HFF-Myc (cell line): ENCODE results near the gene PRPF6.
"Not testable (repeated sequence)": the region's sequence is repeated elsewhere in the genome, so short reads cannot be mapped to it uniquely, and the experiment has no call there.

Experiments
- DNase-seq: peaks from one replicate; pipeline ENCODE4 v3.0.0-alpha.2; 2011; ENCODE audit warnings: low read depth; ENCODE audit errors: extremely low read depth
- H3K4me3 ChIP-seq: replicated peaks from 2 replicates; pipeline ENCODE4 v1.5.1; 2011; ENCODE audit warnings: low read depth, mild to moderate bottlenecking, control low read depth, low read length
- CTCF ChIP-seq: IDR thresholded peaks from 2 replicates; pipeline ENCODE4 v1.5.1; 2012; ENCODE audit warnings: mild to moderate bottlenecking, low read depth, low read length, control low read depth; ENCODE audit errors: missing control alignments

Gene PRPF6

GRCh38 chr20:64010711-64011237 is 29.8 kb downstream of the PRPF6 start:
- H3K4me3 ChIP-seq: no peak overlapping the region
- TF ChIP-seq CTCF: no peak
- no peak for DNase-seq

- no peak for TF ChIP-seq CTCF
- no peak for DNase-seq
- H3K4me3 ChIP-seq: no peak overlapping the region
These were observed 30.4 kb downstream of the PRPF6 start for GRCh38 chr20:64011366-64011779.

DNA sequence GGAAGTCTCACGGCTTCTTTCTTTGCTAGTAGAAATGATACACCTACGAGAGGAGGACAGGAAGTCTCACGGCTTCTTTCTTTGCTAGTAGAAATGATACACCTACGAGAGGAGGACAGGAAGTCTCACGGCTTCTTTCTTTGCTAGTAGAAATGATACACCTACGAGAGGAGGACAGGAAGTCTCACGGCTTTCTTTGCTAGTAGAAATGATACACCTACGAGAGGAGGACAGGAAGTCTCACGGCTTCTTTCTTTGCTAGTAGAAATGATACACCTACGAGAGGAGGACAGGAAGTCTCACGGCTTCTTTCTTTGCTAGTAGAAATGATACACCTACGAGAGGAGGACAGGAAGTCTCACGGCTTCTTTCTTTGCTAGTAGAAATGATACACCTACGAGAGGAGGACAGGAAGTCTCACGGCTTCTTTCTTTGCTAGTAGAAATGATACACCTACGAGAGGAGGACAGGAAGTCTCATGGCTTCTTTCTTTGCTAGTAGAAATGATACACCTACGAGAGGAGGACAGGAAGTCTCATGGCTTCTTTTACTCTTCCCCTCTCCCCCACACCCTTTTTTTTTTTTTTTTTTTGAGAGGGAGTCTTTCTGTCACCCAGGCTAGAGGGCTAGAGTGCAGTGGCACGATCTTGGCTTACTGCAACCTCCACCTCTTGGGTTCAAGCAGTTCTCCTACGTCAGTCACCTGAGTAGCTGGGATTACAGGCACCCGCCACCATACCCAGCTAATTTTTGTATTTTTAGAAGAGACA is 31.6 kb downstream of the PRPF6 start:
- H3K4me3 ChIP-seq: not testable (repeated sequence)

DNA sequence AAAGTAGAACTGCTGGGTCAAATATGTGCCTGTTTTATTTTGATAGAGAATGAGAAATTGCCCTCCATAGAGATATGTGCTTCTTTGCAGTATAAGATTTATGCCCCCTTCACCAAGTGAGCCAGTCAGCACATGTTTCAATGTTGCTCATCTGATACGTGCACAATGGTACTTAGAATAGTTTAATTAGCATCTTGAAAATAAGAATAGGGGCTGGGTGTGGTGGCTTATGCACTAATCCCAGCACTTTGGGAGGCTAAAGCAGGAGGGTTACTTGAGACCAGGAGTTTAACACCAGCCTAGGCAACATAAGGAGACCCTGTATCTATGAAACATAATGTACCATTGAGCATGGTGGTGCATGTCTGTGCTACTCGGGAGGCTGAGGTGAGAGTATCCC is 34.7 kb downstream of the PRPF6 start:
- no peak for DNase-seq
- no peak for TF ChIP-seq CTCF
- H3K4me3 ChIP-seq: no peak overlapping the region

More for the DNA sequence above, 31.6 kb downstream of the PRPF6 start:
- not testable (repeated sequence) for DNase-seq

DNA sequence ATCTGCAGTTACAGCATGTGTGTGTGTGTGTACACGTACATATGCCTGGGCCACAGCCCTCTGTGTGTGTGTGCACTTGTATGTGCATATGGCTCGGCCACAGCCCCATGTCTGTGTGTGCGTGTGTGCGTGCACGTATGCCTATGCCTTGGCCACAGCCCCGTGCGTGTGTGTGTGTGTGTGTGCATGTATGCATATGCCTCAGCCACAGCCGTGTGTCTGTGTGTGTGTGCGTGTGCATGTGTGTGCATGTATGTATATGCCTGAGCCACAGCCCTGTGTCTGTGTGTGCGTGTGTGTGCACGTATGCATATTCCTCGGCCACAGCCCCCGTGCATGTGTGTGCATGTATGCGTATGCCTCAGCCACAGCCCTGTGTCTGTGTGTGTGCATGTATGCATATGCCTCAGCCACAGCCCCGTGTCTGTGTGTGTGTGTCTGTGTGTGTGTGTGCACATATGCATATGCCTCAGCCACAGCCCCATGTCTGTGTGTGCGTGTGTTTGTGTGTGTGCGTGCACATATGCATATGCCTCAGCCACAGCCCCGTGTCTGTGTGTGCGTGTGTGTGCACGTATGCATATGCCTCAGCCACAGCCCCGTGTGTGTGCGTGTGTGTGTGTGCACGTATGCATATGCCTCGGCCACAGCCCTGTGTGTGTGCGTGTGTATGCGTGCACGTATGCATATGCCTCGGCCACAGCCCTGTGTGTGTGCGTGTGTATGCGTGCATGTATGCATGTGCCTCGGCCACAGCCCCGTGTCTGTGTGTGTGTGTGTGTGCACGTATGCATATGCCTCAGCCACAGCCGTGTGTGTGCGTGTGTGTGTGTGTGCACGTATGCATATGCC is 40.4 kb downstream of the PRPF6 start:
- no peak for TF ChIP-seq CTCF
- no peak for DNase-seq
- no peak overlapping the region for H3K4me3 ChIP-seq

GRCh38 chr20:64022671-64023360 is 41.9 kb downstream of the PRPF6 start:
- no peak for TF ChIP-seq CTCF
- no peak for DNase-seq
- H3K4me3 ChIP-seq: no peak overlapping the region
